ENCODE measurements around the gene FRMD7.
"Not testable (repeated sequence)": the region's sequence is repeated elsewhere in the genome, so short reads cannot be mapped to it uniquely, and the experiment has no call there.

FRMD7 gene

GRCh38 chrX:132127743-132128142 lies at the start of gene FRMD7:
Gene FRMD7 (minus strand): TSS chrX:132128020. CDS start chrX:132127844, 176 bp downstream.
- no peak for DNase-seq

DNA sequence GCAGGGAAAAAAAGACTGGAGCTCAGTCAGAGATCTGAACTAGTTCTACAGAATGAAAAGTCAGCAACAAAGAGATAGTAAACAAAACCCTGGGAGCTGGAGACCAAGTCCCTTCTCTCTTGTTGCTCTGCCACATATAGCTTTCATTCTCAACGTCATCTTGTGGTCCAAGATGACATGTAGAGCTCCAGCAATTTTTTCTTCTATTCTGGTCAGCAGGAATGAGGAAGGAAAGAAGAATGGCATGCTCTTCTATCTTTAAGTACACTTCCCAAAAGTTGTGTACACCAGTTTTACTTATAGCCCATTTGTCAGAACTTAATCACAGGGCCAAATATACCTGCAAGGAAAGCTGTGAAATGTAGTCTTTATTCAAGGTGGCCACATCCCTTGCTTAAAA lies 45.8 kb upstream of the FRMD7 start:
- DNase-seq = no peak

DNA sequence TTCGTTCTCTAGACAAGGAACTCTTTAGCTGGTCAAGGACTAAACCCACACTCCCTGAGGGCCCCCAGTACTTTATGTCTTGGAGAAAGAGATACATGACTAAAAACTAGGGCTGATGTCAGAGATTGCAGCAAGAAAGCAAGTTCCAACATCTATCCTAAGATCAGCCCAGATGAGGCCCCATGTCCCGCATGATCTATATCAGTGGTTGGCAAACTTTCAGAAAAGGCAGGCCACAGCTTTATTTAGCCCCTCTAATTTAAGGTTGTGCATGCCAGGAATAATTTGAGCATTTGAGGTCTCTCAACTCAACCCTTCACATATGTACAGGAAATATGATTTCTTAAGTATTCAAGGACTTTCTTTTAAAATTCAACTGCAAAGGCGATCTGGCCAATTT lies 44.1 kb upstream of the FRMD7 start:
- no peak for DNase-seq

DNA sequence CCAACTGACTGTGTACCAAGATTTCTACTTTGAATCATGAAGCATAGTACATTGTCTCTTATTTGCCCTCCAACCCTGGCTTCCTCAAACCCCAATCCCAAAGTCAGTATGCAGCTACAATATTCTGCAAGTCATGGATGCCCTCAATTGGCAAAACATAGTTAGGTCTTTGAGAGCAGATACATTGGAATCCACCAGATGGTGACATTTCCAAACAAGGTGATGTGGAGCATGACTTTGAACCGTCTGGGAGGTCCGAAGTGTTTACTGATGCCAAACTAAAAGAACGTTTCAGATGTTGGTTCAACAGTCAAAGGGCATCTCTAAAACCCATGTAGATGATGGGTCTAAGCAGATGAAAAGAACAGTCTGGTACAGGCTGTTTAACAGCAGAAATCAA lies 43.7 kb upstream of the FRMD7 start:
- DNase-seq = no peak

- DNase-seq = no peak
These were observed 41.7 kb upstream of the FRMD7 start for GRCh38 chrX:132169554-132169953.

GRCh38 chrX:132165651-132166050 lies 37.8 kb upstream of the FRMD7 start:
- no peak for DNase-seq

GRCh38 chrX:132165005-132165404 lies 37.2 kb upstream of the FRMD7 start:
- DNase-seq = no peak

GRCh38 chrX:132163094-132163493 lies 35.3 kb upstream of the FRMD7 start:
- not testable (repeated sequence) for DNase-seq

- DNase-seq = no peak
These were observed 25.3 kb upstream of the FRMD7 start for GRCh38 chrX:132153166-132153565.

GRCh38 chrX:132146456-132146855 lies 18.6 kb upstream of the FRMD7 start:
- no peak for DNase-seq

GRCh38 chrX:132144061-132144460 lies 16.2 kb upstream of the FRMD7 start:
- no peak for DNase-seq

DNA sequence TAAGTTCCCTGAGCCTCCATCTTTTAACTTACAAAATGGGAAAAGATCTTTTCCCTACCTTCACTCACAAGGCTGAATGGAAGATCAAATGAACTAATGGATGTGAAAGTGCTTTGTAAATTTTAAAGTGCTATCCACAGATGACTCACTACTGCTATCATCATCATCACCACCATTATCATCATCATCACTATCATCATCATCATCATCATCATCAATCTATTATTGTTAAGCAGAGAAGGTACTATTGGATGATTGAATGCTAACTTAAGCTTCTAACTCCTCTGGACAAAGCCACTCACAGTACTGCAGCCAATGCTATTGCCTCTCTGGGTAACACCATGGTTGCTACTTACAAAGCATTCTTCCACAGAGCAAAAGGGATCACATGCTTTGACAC lies 1.9 kb downstream of the FRMD7 start:
- no peak for DNase-seq

DNA sequence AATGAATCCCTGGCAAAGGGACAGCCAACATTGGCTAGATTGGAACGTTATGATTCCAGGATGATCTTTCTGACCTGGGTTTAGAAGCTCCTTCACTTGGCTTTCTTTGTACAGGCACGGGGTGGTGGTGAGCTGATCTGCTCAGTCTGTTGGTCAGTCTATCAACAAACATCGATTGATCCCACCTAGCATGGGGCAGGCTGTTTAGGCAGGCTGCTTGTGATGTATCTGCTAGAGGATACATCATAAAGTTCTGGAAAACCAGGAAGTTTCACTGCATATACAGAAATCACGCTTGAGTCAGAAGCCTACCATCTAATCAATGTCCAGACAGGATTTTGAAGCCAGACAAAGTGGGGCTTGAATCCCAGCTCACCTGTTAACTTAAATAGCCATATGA lies 6.9 kb downstream of the FRMD7 start:
- no peak for DNase-seq

DNA sequence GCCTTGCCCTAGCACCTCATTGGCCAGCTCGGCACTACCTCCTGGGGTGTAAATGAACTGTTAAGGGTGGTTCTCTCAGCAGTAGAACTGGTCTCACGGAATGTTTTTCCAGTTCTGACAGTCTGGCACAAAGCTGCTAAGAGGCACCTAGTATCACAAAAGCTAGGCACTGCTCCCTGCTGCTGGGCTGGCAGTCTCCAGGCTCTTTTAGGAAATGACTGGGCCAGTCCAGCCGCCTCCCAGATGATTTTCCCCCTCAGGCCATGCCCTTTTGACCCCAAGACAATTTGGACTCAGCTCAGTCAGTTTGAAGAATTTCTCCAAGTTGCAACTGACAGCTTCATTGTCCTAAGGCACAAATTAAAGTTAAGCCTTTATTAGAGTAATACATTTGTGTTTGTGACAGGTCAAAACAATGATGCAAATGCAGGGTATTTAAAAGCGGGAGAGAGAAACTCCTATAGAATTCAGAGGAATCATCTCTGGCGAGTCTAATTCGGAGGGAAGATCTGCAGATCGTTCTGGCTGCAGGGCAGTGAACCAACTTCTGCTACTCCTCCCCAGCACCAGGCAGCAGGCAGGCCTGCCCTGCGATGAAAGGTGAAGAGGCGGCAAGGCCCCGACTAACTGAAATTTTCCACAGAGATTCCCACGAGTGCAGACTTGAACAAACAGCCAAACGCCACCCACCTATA lies 7.9 kb downstream of the FRMD7 start:
- DNase-seq = no peak

DNA sequence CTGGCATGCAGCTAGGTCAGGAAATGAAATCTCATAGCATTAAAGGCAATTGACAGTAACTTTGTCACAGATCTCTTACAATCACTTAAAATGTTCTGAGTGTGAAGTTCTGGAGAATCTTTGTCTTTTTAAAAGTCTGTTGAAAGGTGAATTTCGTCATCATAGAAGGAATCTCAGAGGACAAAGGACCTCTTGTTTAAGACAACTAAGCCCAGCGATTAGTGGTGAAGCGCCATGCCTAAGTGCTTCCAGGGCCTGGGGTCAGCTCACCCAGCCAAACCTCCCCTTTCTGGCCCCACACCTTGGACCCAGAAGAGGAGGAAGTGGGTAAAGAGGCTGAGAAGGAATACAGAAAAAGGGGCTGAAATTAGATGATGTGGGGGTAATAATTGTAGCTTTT lies 8.5 kb downstream of the FRMD7 start:
- no peak for DNase-seq

DNA sequence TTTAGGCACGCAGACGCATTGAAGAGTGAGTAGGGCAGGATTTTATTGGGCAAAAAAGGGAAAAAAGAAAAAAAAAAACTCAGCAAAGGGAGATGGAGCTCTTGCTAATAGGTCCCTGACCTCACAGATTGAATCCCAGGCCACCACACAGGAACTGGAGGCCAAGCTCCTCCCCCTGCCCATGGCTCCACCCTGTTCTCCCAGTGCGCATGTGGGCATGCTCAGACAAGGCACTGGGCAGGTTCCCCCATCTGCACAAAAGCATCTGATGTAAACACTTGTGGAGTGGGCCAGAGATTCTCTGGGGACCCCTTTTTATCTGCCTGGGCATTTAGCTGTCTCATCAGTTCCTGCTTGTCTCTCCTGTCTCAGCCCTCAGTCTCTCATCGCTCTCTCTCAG lies 9.5 kb downstream of the FRMD7 start:
- DNase-seq = no peak

- DNase-seq = no peak
These were observed 12.0 kb downstream of the FRMD7 start for GRCh38 chrX:132115792-132116191.

GRCh38 chrX:132114607-132115006 lies 13.2 kb downstream of the FRMD7 start:
- DNase-seq = no peak

GRCh38 chrX:132107291-132107690 lies 20.5 kb downstream of the FRMD7 start:
- no peak for DNase-seq

DNA sequence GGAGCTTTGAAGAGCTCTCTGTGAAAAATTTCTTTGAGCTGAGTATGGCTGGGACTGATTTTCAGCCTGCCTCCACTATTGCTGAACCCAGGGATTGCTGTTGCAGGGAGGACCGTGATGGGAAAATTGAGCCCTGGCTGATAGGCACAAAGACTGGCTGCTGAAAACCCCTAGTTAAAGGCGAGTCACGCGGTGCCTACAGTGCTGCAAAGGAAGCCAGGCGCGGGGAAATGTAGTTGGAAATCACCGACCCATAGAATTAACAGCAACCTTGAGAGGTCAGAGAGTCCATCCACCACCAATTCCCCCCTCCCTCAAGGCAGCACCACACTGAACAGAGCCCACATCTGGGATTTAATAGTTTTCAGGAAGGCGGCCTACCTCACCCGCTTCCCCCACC lies 26.0 kb downstream of the FRMD7 start:
- no peak for DNase-seq

GRCh38 chrX:132101206-132101605 lies 26.6 kb downstream of the FRMD7 start:
- DNase-seq = no peak

- not testable (repeated sequence) for DNase-seq
These were observed 29.1 kb downstream of the FRMD7 start for GRCh38 chrX:132098704-132099103.

- no peak for DNase-seq
These were observed 33.7 kb downstream of the FRMD7 start for GRCh38 chrX:132094164-132094563.

DNA sequence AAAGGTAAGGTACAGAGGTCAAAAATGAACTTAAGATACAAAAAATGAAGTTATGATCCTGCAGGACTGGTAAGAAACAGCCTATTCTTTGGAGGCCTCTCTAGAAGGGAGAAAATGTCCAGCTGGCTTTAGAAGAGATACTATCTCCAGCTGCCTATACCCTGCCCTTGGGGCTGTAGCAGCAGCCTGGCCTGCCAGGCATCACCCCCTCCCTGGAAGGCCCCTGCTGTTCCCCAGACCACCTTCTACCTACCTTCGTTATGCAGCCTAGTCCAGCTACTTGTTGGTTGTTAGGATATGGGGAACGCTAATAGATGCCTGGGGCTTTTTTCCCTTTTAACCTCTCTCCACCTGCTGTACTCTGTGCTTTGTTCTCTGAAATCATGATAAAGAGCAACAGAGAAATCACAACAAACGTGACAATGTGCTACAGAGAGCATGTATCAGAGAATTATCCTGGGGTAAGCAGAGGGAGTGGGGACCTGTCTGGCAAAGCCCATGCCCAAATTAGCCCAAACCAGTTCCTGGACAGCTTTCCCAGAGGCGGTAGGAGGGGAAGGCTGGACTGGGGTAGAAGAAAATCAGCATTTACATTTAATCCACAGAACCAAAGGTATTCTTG lies 34.5 kb downstream of the FRMD7 start:
- DNase-seq = no peak
